Measurements from ENCODE around the gene ISG20L2.
"Not testable (repeated sequence)": the region's sequence is repeated elsewhere in the genome, so short reads cannot be mapped to it uniquely, and the experiment has no call there.

Gene ISG20L2

DNA sequence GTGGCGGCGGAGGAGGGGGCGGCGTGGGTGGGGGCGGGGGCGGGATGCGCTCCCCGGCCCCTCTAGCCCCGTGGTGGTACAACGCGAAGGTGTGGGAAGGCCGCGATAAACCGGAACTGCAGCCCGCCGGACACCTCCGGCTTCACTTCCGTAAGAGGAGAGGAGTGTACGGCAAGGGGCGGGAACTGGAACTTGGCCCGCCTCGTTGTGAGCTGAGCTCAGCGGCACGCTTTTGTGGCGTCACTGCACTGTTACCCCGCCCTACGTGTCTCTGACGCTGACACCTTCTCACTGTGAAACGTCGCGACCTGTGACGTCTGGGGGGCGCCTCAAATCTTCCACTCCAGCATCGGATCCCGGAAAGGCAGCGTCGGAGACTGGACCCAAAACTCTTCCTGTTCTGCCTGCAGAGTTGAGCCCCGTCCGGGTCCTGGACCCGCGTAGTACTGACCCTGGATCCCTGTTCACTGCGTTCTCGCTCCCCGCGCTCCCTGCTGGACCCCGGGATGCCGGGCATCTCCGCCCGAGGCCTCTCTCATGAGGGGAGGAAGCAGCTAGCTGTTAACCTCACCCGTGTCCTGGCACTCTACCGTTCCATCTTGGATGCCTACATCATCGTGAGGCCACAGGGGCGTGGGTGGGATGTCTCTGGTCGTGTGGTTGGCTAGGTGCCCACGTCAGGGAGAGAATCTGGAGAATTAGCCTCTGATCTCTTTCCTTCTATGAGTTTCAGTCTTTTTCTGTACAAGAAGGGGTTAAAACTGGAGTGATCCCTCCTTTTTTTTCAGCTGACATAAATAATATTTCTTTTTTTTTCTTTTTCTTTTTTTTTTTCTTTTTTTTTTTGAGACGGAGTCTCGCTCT, at the start of gene ISG20L2:
TSS of gene ISG20L2 (minus strand) at position 168 of the 864 bp plus-strand sequence. CDS start 1,114 bp downstream, outside the sequence.
- peak; percentile 91 to 95 for DNase-seq

- no peak for DNase-seq
Observed at GRCh38 chr1:156777573-156777972, 49.0 kb upstream of the ISG20L2 start.

DNA sequence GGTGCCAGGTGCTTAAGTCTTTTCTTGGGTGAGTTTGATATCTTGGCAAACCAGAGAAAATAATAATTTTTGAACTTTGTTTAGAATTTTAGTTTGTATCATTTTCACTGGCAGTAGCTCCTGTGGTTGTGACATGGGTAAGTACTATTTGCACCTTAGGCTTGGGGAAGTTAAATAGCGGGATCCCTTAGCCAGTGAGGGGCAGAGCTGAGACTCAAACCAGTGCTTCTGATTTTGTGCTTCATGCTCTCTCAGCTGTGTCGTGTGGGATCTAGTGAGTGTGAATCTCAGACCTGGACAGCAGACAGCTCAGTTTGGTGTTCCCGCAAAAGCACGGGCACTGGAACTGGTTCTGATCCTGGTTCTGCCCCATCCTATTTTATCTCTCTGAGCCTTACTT, 48.4 kb upstream of the ISG20L2 start:
- DNase-seq: no peak

DNA sequence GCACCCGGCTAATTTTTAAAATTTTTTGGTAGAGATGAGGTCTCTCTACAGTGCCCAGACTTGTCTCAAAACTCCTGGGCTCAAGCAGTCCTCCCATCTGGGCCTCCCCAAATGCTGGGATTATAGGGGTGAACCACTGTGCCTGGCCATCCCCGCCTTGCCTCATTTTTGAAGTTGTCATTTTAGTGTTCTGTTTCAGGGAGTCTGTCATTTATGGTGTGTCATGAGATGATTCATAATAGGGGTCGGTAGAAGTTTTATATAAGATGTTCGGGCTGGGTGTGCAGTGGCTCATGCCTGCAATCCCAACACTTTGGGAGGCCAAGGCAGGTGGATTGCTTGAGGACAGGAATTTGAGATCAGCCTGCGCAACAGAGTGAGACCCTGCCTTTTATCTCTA, 47.2 kb upstream of the ISG20L2 start:
- DNase-seq: no peak

GRCh38 chr1:156773607-156774006, 45.0 kb upstream of the ISG20L2 start:
- no peak for DNase-seq

- no peak for DNase-seq
Observed at GRCh38 chr1:156772728-156773497, 44.3 kb upstream of the ISG20L2 start.

- DNase-seq: no peak
Observed at GRCh38 chr1:156772222-156772621, 43.7 kb upstream of the ISG20L2 start.

DNA sequence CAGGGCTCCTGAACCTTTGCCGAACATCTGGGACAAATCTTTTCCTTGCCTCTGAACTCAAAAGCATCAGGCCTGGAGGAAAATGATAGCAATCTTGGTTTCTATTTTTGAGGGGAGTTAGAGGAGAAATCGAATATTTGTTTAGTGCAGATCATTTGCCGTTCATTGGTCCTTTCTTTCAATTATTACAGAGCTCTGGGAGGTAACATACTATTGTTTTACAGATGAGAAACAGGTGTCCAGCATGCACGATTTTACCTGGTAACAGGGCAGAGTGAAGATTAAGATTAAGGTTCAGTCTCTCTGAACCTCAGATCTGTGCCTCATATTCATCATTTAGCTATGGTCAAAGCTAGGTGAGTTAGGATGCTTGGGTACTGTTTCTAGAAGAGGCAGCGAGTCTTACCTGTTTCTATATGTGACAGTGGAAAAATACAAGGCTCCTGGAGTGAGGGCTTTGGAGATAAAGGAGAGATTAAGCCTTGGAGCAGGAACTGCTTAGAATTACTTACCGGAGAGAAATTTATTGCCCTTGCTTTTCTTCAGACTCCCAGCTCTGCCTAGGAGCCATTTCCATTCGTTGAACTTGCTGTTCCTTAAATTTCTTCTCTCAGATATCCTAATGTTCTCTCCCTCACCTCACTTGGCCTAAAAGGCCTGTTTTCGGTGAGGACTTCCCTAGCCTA, 40.2 kb upstream of the ISG20L2 start:
- no peak for DNase-seq

GRCh38 chr1:156767879-156768604, 39.5 kb upstream of the ISG20L2 start:
- peak in 1 of 2 donors; percentile 45 for DNase-seq

- peak; percentile 95 to 96 for DNase-seq
Observed at GRCh38 chr1:156767101-156767878, 38.7 kb upstream of the ISG20L2 start, which contains the start of gene PRCC. PRCC (plus strand) TSS chr1:156767535; CDS start chr1:156767772, 237 bp downstream.

GRCh38 chr1:156766298-156767100, 37.9 kb upstream of the ISG20L2 start:
- no peak for DNase-seq

DNA sequence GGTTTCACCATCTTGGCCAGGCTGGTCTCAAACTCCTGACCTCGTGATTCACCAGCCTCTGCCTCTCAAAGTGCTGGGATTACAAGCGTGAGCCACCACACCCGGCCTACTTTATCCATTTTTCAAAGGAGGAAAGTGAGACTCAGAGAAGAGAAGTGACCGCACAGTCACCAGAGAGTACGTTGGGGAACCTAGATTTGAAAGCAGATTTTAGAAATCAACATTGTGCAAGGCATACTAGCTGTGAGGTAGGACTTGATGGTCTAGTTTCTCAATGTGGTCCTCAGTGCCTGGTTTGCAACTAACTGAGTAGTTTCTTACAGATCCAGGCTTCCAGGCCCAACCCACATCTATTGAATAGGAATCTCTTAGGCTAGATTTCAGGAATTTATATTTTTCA, 37.1 kb upstream of the ISG20L2 start:
- no peak for DNase-seq

DNA sequence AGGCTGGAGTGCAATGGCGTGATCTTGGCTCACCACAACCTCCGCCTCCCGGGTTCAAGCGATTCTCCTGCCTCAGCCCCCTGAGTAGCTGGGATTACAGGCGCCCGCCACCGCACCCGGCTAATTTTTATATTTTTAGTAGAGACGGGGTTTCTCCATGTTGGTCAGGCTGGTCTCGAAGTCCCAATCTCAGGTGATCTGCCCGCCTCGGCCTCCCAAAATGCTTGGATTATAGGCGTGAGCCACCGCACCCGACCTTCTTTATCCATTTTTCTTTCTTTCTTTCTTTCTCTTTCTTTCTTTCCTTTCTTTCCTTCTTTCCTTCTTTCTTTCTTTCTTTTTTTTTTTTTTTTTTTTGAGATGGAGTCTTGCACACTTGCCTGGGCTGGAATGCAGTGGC, 36.6 kb upstream of the ISG20L2 start:
- not testable (repeated sequence) for DNase-seq

- DNase-seq: no peak
Observed at GRCh38 chr1:156760796-156761104, 32.2 kb upstream of the ISG20L2 start.

DNA sequence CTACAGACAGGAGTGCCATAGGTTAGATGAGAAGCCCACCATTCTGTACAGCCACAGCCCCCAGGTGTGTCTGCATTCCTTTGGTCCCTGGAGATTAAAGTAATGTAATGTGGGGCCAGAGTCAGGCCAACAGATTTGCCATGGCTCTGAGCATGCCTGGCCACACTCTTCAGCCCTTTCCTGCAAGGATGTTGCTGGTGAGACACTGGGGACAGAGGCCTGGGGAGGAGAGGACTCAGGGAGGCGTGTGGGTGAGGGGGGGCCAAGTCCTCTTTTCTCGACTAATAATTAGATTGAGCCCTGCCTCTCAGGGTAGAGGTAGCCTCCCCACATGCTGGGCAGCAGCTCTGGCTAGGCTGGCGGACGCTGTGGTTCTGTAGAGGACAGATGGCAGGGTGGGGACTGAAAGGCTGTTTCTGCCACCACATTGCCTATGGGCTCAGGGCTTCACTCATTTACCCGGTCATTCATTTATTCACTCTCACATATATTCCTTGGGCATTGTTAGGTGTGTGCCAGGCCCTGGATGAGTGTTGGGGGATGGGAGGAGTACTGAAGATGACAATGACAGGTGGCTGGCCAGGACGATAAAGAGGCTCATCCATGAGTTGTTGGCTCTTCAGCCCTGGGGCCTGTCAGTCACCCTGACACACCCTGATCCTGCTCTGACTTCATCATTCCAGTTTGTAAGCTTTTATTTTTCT, 31.7 kb upstream of the ISG20L2 start:
- no peak for DNase-seq

GRCh38 chr1:156757572-156758253, 29.1 kb upstream of the ISG20L2 start:
- not testable (repeated sequence) for DNase-seq

DNA sequence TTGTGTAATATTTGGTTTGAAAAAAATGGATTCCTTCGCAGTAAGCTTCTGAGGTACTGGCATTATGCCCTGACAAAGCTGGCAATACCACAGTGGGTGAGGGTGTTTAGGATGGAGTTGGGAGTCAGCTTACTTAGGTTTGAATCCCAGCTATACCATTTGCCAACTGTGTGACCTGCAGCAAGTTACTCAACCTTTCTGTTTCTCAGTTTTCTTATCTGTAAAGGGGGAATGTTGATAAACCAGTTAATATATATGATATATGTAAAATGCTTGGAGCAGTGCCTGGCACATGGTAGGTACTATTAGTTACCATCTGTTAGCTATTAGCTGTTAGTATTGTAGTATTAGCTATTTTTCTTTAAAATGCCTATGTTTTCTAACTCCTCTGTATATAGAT, 27.8 kb upstream of the ISG20L2 start:
- no peak for DNase-seq

GRCh38 chr1:156755527-156755950, 27.0 kb upstream of the ISG20L2 start:
- no peak for DNase-seq

- DNase-seq: no peak
Observed at GRCh38 chr1:156754219-156754618, 25.7 kb upstream of the ISG20L2 start.

Measured in activated CD4-positive, alpha-beta T cell treated with anti-CD3 and anti-CD28 coated beads for 4 hours (primary cell).